HG03159 (cell line): Measurements from ENCODE around the gene HOTAIR.

Source experiments
- ATAC-seq: cut with Tn5 transposase; IDR thresholded peaks from one replicate; pipeline ENCODE4 v1.9.1; 2021; ENCODE audit warnings: mild to moderate bottlenecking, moderate library complexity; ENCODE audit not compliant: unreplicated experiment

The HOTAIR gene

DNA sequence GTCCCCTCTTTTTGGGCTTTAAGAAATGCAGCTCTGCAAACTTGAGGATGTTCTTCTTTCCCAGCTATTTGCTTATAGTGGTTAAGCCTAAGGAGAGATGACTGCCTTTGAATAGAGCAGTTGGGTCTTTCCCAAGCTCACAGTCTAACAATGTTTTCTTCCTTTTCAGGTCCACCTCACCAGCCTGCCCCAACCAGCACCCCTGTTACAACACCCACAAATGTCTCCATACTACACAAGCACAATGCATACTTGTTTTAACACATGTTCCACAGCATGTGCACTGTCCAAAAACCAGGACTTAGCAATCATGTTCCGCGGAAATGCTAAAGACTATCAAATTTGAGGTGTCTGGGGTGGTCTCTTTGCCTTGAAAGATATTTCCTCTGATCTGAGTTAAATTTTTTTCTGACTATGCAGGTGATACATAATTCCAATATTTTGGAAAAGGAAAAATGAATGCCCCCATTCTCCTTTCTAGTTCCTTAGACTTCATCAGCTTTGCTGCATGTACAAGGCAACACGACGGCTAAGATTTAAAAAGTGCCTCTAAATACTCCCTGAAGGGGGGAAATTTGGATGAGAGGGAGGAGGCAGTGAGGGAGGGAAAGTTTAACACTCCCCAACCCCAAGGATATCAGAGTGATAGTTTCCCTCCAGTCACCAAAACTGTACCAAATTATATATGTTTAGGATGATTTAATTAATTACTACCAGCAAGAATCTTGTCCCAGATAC lies 42.7 kb downstream of the HOTAIR start:
- no peak for ATAC-seq

DNA sequence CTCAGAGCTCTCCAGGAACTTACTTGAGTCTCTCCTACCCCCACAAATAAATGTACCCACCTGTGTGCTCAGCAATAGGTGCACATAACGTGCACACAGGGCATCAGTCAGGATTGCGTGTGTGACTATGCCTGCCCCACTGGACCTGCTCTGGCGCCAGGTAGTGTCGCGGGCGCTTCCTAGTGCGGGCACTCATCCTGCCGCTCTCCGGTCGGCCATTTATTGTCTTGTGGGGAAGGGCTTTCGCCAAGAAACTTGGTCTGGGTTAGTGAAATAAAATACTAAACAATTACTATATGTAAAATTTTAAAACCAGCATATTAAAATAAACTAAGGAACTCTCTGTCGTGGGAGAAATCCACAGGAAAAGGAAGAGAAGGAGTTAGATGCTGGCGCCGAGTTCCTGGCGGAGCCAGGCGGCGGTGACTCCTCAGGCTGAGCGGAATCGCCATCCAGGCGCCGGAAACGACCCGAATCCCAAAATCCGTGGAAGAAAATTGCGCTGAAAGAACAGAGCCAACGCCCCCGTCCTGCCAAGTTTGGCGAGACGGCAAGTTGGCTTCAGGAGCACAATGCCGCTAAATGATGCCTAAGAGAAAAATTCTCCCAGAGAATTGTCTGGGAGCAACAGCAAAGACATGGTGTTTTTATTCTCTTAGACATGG lies 44.0 kb downstream of the HOTAIR start:
- ATAC-seq = no peak

DNA sequence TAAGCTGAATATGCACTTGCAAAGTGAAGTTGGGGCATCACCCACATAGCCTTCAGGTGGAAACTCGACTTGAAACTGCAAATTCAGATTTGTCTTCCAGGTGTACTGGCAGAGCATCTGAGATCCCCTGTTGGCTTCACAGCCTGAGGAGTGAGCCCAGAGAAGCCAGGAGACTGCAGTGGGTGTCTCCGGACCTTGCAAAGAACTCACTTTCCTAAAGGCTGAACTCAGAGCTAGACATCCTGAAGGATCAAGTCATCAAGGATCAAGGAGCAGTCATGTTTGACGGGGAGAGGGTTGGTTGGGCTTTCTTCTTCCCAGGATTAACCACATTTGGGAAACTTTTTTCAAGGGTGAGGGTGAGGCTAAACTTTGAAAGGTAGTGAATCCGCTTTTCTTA lies 45.2 kb downstream of the HOTAIR start:
- ATAC-seq = no peak

DNA sequence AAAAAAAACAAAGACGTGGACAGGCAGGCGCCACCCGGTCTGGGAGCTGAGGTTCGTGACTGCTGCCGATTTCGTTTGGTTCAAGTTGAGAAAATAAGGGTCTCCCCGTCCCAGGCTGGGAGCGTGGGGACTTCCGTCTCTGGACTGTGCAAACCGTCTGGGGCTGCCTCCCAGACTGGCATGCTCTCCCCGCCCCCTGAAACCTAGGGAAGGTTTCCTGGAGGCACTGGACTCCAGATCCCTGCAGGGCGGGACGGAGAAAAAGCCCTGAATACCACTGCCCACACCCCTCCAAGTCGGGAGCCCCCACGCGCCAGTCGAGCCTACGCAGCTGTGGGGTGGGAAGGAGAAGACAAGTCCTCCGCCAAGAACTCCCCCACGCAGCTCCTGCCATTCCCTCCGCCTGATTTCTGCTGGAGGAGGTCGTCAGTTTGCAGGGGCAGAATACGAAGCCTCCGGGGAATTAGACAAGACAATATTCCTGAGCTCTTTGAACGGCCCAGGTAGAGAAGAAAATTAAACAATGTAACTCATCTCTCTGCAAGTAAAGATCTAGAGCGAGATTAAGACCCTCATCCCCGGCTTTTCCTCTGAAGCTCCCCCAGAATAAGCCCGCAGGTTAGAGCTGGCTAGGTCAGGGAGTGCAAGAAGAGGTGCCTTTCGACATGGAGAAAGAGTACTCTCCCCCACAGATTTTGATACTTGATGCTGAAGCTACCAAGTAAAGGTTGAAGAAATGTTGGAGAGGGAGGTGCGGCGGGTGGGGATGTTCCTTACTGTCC lies 46.5 kb downstream of the HOTAIR start:
- ATAC-seq = no peak

DNA sequence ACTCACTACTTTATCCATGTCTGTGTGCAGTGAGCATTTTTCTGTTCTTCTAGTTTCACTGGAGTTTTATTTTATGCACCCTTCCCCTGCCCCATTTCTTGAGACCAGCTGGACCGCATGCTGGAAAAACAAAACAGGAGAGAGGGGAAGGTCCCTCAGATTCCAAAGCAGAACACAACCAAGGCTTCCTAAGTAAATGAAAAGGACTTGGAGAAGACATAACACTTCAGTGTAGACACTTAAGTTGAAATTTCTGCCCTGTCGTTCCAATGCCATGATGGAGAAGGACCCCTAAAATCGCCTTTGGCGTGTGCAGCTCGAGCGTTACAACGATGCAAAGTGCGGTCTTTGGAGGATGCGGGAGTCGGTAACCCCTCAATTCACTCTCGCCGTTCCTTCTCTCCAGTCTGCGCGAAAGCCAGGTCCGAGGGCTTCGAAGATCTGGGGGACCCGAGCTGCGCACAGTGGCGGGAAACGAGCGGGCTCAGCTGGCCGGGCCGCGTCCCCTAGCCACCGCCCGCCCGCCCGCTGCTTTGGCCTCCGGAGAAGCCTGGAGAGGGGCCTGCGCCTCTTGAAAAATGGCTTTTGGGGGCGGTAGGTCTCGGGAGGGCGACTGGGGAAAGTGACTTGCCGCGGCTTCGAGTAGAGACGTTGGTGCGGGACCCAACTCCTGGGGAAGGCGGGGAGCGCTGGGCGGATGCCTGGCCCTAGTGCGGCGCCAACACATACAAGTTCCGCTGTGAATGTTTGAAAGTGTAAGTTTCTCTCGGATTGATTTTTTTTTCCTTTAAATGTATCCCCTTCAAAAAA lies 47.3 kb downstream of the HOTAIR start:
- no peak for ATAC-seq

DNA sequence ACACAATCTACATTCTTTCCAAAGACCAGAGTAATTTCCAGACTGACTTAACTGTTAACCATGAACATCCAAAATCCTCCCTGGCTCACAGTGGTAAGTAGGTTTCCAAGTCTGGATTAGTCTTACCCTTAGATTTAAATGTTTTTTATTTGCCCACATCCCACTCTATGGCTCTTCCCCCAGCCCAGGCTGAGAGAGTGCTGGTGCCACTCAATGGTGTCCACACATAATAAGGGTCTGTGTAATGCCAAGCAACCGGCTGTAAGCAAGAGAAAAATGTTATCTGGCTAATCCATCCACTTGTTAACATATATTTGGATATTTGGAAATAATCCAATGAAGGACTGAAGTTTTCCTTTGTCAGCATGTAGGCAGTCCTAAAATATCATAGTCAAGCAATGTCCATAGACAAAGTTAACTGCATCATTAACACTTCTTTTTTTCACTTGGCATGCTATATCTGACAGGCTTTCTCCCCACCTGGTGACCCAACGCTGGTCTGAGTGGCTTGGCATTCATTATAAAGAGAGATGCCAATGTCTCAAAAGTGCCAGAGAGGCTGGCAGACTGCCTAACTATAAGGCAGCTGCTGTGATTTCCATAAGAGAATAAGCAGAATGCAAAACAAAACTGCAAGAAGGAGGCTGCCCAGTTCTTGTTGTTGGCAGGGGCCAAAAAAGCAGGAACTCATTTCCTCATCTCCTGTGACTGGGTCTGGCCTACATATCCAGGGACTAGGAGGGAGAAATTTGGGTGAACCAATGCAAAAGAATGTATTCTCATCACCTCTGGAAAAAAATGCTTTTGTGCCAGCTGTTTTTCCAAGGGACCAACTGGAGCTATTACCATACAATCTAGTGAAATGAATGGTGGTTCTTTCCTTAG lies 50.0 kb downstream of the HOTAIR start:
- no peak for ATAC-seq

DNA sequence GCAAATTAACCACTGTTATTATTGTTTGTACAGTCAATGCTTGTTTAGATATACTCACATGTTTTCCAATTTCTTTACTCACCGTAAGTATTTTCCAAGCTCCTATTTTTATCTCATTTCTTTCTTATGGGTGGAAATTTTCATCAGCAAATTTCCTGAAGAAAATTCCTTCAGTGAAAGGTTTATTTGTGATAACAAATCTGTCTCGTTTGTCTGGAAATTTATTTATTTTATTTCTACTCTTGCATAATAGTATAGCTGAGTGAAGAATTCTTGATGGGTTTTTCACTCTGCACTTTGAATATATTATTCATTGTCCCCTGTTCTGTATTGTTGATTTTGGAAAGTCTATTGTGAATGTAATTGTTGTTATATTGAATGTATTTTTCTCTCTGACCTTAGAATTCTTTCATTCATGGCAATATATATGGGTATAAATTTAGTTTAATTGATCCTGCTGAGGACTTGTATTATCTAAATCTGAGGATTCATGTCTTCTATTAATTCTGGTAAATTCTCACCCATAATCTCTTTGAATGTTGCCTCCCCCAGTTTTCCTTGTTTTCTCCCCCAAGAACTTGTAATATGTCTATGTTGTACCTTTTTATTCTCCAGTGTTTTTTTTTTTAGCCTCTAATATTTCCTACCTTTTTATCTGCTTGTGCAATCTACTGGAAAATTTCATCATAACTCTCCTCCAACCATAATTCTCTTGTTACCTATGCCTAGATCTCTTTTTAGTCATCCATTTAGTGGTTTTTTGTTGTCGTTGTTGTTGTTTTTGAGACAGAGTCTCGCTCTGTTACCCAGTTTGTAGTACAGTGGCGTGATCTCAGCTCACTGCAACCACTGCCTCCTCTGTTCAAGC lies 57.7 kb downstream of the HOTAIR start:
- ATAC-seq = no peak
